Epithelial cell of proximal tubule (primary cell): ENCODE measurements around the gene TNFAIP8. TPM values are rescaled to one million over a fixed set of nuclear protein-coding genes. Genes with fewer than 3 reads are reported as not detected.

ENCODE experiments used
- DNase-seq: peaks from one replicate; pipeline ENCODE4 v3.0.0-alpha.2; 2011; ENCODE audit warnings: low read depth
- H3K4me3 ChIP-seq: 2 replicates; pipeline ENCODE4 v1.5.1; 2011; ENCODE audit warnings: low read depth, mild to moderate bottlenecking, low read length
- CTCF ChIP-seq: conservative IDR thresholded peaks from 2 replicates; pipeline ENCODE4 v1.5.1; 2012; ENCODE audit warnings: low read depth, mild to moderate bottlenecking, low read length
- total RNA-seq: library from RNA; depleted of rRNA; stranded (reverse); fragments of >200 nt; gene quantifications from 2 replicates; pipeline ENCODE4 v1.2.3, GENCODE V29; 2015

The TNFAIP8 gene
- total RNA-seq, 1 donor from 2014 or later, result 60.9 TPM

- no peak for DNase-seq
- no peak overlapping the region for H3K4me3 ChIP-seq
- TF ChIP-seq CTCF, result no peak
Measured at GRCh38 chr5:119319890-119320289, 35.9 kb upstream of the TNFAIP8 start.

GRCh38 chr5:119321569-119322311 lies 34.1 kb upstream of the TNFAIP8 start:
- no peak overlapping the region for H3K4me3 ChIP-seq
- DNase-seq, result no peak
- no peak for TF ChIP-seq CTCF

- no peak for DNase-seq
- no peak overlapping the region for H3K4me3 ChIP-seq
- no peak for TF ChIP-seq CTCF
Measured at GRCh38 chr5:119322312-119322947, 33.4 kb upstream of the TNFAIP8 start.

GRCh38 chr5:119322948-119323537 lies 32.8 kb upstream of the TNFAIP8 start:
- DNase-seq, result no peak
- H3K4me3 ChIP-seq, result no peak overlapping the region
- no peak for TF ChIP-seq CTCF

DNA sequence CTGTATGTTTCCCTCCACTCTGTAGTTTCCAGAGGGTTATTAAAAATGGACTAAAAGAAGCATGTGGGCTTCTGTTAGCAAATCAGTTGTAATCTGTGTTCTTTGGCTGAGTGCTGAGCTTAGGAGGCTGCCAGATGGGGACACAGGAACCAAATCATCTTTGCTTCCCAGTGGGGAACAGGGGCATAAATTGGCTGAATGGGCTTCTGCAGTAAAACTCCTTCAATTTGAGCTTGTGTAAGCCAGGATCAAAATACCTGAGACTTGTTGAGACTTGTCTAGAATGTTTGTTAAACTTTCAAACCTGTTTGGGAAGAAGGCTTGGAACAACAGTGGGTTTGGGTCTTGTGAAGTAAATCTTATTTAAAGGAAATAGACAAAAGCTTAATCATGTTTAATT lies 32.2 kb upstream of the TNFAIP8 start:
- DNase-seq, result no peak
- no peak overlapping the region for H3K4me3 ChIP-seq

GRCh38 chr5:119324842-119325241 lies 31.0 kb upstream of the TNFAIP8 start:
- no peak for TF ChIP-seq CTCF
- DNase-seq, result no peak
- peak overlapping the region; percentile 28 for H3K4me3 ChIP-seq

More for the DNA sequence above, 32.2 kb upstream of the TNFAIP8 start:
- TF ChIP-seq CTCF, result no peak

DNA sequence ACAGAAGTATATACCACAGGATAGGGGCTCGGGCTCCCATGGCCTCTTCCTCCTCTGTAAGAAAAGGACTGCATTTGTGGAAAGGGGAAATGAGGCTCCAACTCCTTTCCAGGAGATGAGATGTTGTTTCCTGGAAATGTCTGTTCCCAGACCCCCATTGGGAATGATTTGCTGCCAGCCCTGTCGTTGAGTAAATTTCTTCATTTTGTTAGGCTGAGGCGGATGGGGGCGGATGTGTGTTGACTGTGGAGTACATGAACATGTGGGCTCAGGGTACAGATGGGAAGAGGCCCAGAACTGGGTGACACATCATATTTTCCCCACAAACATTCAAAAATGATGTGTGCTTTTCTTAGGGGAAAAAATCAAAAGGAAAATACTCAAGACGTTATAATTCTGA lies 28.8 kb upstream of the TNFAIP8 start:
- DNase-seq, result no peak
- no peak for TF ChIP-seq CTCF
- no peak overlapping the region for H3K4me3 ChIP-seq
